AG04450 (cell line): ENCODE results near the gene AATK. TPM values are rescaled to one million over a fixed set of nuclear protein-coding genes. Genes with fewer than 3 reads are reported as not detected.
"Not testable (repeated sequence)": the region's sequence is repeated elsewhere in the genome, so short reads cannot be mapped to it uniquely, and the experiment has no call there.

ENCODE experiments used
- CTCF ChIA-PET: fragments of 300-600, 350-600 bp; formaldehyde crosslinking; extraction: SDS; loops from one replicate; lab custom pipeline; 2022; ENCODE audit warnings: antibody characterized with exemption, inconsistent platforms; lab: Charles Lee
- POLR2A ChIA-PET: fragments of 350-600 bp; formaldehyde crosslinking; extraction: SDS; loops from one replicate; lab custom pipeline; 2021; ENCODE audit warnings: antibody characterized with exemption, inconsistent platforms; lab: Yijun Ruan, JAX
- DNase-seq: peaks from one replicate; pipeline ENCODE4 v3.0.0-alpha.2; 2011; ENCODE audit warnings: low read depth, low spot score
- H3K27ac ChIP-seq: one replicate; pipeline ENCODE4 v1.5.1; 2012; ENCODE audit warnings: low read depth, low read length, control low read depth
- H3K27me3 ChIP-seq: one replicate; pipeline ENCODE4 v1.6.0; 2012; ENCODE audit warnings: low read length; ENCODE audit not compliant: control insufficient read depth, insufficient read depth
- H3K4me3 ChIP-seq: 2 replicates; pipeline ENCODE4 v1.5.1; 2011; ENCODE audit warnings: mild to moderate bottlenecking, low read depth, low read length, control low read depth
- H3K9me3 ChIP-seq: 2 replicates; pipeline ENCODE4 v1.5.1; 2012; ENCODE audit warnings: low read length; ENCODE audit not compliant: control insufficient read depth, insufficient read depth
- CTCF ChIP-seq: IDR thresholded peaks from 2 replicates; pipeline ENCODE4 v1.5.1; 2011; ENCODE audit warnings: low read depth, low read length, control low read depth, inconsistent platforms
- polyA plus RNA-seq: library from polyadenylated mRNA; depleted of rRNA; stranded (reverse); fragments of >200 nt; gene quantifications from 2 replicates; pipeline ENCODE4 v1.2.3, GENCODE V29; 2011

AATK gene
- polyA plus RNA-seq, 1 experiment = 0.16 TPM

- DNase-seq = no peak
- Histone ChIP-seq H3K4me3 (no peak overlapping the region), H3K9me3 (no peaks in the 10 kb centered on the region; the same call in 1 of the 2 replicates), H3K27ac (no peak overlapping the region), H3K27me3 (peaks cover 14% of the 10 kb centered on the region)
- ChIA-PET POLR2A (no interaction called here), CTCF (no interaction called here)
- no peak for TF ChIP-seq CTCF
Measured at GRCh38 chr17:81150377-81151077, 15.5 kb downstream of the AATK start.

GRCh38 chr17:81148986-81149533, 17.0 kb downstream of the AATK start:
- CTCF ChIA-PET = no interaction called here
- DNase-seq = no peak
- Histone ChIP-seq H3K9me3 (no peaks in the 10 kb centered on the region; the same call in 1 of the 2 replicates), H3K27ac (no peak overlapping the region), H3K4me3 (no peak overlapping the region), H3K27me3 (peaks cover 20% of the 10 kb centered on the region)
- POLR2A ChIA-PET = no interaction called here
- TF ChIP-seq CTCF = no peak

- no peak for DNase-seq
- ChIA-PET POLR2A (interaction anchor here (0.6 kb wide), 1 partner anchor 359 kb away, joined by 3 read pairs; no protein-coding TSS in a partner anchor), CTCF (no interaction called here)
- Histone ChIP-seq H3K9me3 (no peaks in the 10 kb centered on the region; the same call in 1 of the 2 replicates), H3K4me3 (no peak overlapping the region), H3K27ac (no peak overlapping the region), H3K27me3 (peaks cover 20% of the 10 kb centered on the region)
- no peak for TF ChIP-seq CTCF
Measured at GRCh38 chr17:81148571-81148970, 17.4 kb downstream of the AATK start.

GRCh38 chr17:81147701-81148100, 18.3 kb downstream of the AATK start:
- POLR2A ChIA-PET = interaction anchor here (0.6 to 0.7 kb wide), 2 partner anchors 91 to 360 kb away, joined by 3 read pairs; partner anchors contain the start of gene TEPSIN
- Histone ChIP-seq H3K27ac (no peak overlapping the region), H3K9me3 (no peaks in the 10 kb centered on the region; the same call in 1 of the 2 replicates), H3K27me3 (peaks cover 20% of the 10 kb centered on the region), H3K4me3 (no peak overlapping the region)
- TF ChIP-seq CTCF = no peak
- CTCF ChIA-PET = no interaction called here
- DNase-seq = no peak

- POLR2A ChIA-PET = not testable (repeated sequence)
Measured at GRCh38 chr17:81146208-81146607, 19.8 kb downstream of the AATK start.

More at GRCh38 chr17:81146208-81146607, 19.8 kb downstream of the AATK start:
- not testable (repeated sequence) for DNase-seq, H3K4me3 ChIP-seq, H3K27ac ChIP-seq, H3K9me3 ChIP-seq
- CTCF ChIA-PET = interaction anchor here (1.5 kb wide), 1 partner anchor 94 kb away, joined by 4 read pairs; no protein-coding TSS in a partner anchor
- H3K27me3 ChIP-seq = peaks cover 20% of the 10 kb centered on the region
